Astrocyte (in vitro differentiated cells and primary cell): ENCODE measurements around the gene EDDM13.

ENCODE experiments used
- CTCF ChIP-seq: IDR thresholded peaks from 2 replicates; pipeline ENCODE4 v1.5.1; 2011; ENCODE audit warnings: low read depth, mild to moderate bottlenecking, inconsistent platforms, low read length, moderate library complexity; ENCODE audit not compliant: insufficient read depth
- EZH2 ChIP-seq: IDR thresholded peaks from 2 replicates; pipeline ENCODE4 v1.6.1; 2012; ENCODE audit warnings: mild to moderate bottlenecking, low read length, inconsistent platforms; ENCODE audit not compliant: insufficient read depth

DNA sequence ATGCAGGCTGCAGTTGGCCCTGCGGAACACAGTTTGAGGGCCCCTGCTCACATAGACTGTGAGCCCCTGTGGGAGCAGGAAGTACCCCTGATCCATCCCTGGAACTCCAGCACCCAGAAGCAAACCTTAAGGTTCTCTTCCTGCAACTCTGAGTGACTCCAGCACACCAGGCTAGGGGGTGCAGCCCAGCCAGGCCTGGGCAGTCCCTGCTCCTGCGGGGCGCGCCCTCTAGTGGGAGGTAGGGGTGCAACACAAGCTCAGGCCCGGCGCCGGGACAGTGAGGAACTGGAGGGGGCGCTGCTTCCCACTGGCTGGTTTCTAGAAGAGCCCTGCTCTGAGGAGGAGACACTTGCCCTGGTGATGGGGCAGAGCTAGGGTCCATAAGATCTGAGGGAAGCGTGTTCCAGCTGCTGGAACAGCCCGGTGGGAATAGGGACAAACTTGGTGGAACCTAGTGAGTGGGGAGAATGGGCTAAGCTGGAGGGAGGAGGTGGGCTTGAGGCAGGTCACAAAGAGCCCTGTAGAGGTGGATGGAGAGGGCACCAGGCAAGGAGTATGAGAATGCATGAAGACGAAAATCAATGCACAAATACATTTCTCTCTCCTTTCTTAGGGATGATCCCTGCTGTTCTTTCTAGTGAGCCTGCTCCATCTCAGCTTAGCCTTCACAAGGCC lies 37.1 kb downstream of the EDDM13 start:
- TF ChIP-seq CTCF (peak; percentile 22), EZH2 (no peak)
